Cerebellar cortex (tissue), 1 donor: ENCODE results near the gene PRMT1.

ENCODE experiments used
- DNase-seq: peaks from one replicate; pipeline ENCODE4 v3.0.0-alpha.2; 2015; ENCODE audit warnings: low spot score

Gene PRMT1

DNA sequence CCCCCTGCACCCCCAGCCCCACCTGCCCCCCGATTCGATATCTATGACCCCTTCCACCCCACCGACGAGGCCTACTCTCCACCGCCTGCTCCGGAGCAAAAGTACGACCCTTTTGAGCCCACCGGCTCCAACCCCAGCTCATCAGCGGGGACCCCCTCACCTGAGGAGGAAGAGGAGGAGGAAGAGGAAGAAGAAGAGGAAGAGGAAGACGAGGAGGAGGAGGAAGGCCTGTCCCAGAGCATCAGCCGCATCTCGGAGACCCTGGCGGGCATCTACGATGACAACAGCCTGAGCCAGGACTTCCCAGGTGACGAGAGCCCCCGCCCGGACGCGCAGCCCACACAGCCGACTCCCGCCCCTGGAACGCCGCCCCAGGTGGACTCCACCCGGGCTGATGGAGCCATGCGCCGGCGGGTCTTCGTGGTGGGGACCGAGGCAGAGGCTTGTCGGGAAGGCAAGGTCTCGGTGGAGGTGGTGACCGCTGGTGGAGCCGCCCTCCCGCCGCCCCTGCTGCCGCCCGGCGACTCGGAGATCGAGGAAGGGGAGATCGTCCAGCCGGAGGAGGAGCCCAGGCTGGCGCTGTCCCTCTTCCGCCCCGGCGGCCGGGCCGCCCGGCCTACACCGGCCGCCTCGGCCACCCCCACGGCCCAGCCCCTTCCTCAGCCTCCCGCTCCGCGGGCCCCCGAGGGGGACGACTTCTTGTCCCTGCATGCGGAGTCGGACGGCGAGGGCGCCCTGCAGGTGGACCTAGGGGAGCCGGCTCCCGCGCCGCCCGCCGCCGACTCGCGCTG is 25.8 kb upstream of the PRMT1 start:
- DNase-seq: no peak

DNA sequence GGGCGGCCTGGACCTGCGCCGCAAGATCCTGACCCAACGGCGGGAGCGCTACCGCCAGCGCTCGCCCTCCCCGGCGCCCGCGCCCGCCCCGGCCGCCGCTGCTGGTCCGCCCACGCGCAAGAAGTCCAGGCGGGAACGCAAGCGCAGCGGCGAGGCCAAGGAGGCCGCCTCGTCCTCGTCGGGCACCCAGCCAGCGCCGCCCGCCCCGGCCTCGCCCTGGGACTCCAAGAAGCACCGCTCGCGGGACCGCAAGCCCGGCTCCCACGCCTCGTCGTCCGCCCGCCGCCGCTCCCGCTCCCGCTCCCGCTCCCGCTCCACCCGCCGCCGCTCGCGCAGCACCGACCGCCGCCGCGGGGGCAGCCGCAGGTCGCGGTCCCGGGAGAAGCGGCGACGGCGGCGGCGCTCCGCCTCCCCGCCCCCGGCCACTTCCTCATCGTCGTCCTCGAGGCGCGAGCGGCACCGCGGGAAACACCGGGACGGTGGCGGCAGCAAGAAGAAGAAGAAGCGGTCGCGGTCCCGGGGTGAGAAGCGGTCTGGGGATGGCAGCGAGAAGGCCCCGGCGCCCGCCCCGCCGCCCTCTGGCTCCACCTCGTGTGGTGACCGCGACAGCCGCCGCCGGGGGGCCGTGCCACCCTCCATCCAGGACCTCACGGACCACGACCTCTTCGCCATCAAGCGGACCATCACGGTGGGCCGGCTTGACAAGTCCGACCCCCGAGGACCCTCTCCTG is 25.1 kb upstream of the PRMT1 start:
- DNase-seq: no peak

DNA sequence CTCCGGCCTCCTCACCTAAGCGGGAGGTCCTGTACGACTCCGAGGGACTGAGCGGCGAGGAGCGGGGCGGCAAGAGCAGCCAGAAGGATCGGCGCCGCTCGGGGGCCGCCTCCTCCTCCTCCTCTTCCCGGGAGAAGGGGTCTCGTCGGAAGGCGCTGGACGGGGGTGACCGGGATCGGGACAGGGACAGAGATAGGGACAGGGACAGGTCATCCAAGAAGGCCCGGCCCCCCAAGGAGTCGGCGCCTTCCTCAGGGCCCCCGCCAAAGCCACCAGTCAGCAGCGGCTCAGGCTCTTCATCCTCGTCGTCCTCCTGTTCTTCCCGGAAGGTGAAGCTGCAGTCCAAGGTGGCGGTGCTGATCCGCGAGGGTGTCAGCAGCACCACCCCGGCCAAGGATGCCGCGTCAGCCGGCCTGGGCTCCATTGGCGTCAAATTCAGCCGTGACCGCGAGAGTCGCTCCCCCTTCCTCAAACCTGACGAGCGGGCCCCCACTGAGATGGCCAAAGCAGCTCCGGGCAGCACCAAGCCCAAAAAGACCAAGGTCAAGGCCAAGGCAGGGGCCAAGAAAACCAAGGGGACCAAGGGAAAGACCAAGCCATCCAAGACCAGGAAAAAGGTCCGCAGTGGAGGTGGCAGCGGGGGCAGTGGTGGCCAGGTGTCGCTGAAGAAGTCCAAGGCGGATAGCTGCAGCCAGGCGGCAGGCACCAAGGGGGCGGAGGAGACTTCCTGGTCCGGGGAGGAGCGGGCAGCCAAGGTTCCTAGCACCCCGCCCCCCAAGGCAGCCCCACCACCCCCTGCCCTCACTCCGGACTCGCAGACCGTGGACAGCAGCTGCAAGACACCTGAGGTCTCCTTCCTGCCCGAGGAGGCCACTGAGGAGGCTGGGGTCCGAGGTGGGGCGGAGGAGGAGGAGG is 24.3 kb upstream of the PRMT1 start:
- DNase-seq: no peak

DNA sequence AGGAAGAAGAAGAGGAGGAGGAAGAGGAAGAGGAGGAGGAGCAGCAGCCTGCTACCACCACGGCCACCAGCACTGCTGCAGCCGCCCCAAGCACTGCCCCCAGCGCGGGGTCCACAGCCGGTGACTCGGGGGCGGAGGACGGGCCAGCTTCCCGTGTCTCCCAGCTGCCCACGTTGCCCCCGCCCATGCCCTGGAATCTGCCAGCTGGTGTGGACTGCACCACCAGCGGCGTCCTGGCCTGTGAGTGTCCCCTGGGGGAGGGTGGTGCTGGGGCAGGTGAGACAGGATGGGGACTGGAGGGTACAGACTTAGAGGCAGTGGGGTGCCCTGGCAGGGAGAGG is 23.6 kb upstream of the PRMT1 start:
- DNase-seq: no peak

DNA sequence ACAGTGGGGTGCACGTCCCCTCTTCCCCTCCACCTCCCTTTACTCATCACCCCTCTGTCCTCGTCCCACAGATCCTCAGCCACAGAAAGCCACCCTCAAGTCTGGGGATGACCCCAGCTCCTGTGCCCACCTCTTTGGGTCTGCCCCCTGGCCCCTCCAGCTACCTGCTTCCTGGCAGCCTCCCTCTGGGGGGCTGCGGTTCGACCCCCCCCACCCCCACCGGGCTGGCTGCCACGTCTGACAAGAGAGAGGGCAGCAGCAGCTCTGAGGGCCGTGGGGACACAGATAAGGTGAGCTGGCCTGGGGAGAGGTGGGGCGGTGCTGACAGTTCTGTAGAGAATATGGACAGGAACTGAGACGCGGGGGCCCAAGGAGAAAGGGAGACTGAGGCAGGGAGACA is 22.5 kb upstream of the PRMT1 start:
- no peak for DNase-seq

DNA sequence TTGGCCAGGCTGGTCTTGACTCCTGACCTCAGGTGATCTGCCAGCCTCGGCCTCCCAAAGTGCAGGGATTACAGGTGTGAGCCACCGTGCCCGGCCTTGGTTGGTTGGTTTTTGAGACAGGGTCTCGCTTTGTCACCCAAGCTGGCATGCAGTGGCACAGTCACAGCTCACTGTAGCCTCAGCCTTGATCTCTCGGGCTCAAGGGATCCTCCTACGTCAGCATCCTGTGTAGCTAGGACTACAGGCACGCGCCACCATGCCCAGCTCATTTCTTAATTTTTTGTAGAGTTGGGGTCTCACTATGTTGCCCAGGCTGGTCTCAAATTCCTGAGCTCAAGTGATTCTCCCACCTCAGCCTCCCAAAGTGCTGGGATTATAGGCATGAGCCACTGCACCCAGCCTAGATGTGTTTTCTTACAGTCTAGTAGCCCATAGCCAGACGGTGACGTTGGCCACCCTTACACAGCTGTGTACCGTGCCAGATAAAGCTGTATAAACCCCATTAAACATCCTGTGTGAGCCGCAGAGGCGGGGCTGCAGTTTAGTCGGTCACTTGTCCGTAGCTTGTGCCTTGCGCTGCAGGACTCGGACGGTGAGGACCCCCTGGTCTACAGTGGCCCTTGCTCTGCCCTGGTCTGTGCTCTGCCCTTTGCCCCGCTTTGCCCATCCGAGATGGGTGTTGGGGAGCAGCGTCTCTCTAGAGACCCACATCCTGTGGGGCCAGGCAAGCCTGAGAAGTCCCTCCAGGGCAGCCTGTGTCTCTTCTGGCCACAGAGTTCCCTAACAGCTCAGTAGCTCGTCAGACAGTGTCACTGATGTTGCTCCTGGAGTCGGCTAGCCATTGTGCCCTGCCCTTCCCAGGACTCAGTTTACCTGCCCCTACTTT is 21.3 kb upstream of the PRMT1 start:
- DNase-seq: no peak

DNA sequence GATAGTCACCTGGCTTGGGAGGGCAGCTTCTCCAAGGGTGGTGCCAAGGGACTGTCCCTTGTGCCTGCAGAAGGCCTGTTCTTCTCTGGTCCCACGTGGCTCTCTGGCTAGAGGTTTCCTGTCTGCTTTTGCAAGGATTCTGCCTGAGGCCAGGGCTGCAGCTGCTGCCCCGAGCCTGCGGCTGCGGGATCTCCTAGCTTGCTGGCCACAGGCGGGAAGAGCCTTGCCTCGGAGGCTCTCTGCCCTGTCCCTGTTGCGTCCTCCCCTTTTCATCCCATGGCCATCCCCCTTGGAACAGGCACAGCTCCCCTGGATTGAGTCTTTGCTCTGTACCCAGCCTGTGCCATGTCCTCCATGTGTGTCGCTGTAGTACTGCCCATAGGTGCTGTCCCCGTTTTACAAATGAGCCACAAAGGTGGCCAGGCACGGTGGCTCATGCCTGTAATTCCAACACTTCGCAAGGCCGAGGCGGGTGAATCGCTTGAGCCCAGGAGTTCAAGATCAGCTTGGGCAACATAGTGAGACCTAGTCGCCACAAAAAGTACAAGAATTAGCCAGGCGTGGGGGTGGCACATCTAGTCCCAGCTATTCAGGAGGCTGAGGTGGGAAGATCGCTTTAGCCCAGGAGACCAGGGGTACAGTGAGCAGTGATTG is 20.5 kb upstream of the PRMT1 start:
- DNase-seq: no peak

DNA sequence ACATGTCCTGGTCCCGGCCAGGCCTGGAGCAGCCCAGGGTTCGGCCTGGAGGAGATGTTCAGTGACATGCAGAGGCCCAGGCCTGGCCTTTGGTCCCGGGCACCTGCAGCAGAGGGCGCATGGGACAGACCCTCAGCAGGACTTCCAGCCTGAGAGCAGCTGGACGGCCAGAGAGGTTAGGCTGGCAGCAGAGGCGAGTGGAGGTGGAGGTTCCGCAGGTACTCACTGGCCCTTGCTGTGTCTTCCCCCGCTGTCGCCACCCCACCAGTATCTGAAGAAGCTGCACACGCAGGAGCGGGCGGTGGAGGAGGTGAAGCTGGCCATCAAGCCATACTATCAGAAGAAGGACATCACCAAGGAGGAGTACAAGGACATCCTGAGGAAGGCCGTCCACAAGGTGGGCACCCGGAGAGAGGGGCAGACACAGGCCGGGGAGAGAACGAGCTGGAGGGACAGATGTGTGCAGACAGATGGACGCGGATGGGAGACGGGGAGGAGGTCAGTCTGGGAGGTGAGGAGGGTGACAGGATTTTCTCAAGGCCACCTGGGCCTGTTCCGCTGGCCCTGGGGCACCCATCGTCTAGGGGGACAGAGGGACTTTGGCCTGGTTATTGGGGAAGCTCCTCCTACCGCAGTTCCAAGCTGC is 19.5 kb upstream of the PRMT1 start:
- DNase-seq: no peak

DNA sequence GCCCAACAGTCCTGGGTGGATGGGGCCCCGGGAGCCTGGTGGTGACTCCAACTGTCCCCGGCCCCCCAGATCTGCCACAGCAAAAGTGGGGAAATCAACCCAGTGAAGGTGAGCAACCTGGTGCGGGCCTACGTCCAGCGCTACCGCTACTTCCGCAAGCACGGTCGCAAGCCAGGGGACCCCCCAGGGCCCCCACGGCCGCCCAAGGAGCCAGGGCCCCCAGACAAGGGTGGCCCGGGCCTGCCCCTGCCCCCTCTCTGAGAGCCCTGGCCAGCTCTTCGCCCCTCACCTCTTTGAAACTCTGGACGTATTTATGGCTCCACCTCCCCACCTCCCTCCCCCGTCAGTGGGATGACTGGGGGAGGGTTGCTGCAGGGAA is 18.9 kb upstream of the PRMT1 start:
- no peak for DNase-seq

DNA sequence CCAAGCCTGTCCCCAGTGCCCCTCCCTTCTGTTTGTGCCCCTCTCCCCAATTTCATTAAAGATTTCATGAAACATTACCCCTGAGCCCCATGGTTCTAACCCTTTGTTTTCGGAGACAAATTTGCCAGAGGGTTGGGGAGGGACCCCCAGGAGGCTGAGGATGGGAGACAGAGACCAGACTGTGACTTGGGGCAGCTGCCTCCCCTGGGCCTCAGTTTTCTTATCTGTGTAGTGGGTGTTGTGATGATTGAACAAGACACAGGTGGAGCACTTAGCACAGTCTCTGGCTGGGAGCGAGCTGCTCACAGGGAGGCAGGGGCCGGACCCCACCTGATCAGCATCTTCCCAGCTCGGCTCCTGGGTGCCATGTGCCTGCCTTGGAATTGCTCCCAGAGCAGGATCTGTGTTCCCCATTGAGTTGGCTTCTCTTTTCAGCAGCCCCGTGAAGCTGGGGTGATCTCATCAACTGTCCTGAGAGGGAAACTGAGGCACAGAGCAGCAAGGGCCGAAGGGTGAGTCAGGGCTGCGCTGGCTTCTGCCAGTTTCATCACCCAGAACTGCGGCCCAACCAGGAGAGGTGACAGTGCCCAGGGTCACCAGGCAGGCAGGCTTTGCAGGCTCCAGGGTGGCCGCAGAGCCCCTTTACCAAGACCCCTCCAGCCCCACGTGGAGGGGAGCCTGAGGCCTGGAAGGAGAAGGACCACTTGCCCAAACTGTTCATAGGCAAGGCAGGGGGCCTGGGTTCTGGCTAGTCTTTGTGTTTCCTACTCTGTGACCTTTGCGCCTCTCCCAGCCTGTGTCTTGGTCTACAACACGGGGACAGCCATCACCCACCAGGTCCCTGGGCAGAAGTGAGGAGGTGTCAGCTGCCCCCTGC is 18.3 kb upstream of the PRMT1 start:
- no peak for DNase-seq

DNA sequence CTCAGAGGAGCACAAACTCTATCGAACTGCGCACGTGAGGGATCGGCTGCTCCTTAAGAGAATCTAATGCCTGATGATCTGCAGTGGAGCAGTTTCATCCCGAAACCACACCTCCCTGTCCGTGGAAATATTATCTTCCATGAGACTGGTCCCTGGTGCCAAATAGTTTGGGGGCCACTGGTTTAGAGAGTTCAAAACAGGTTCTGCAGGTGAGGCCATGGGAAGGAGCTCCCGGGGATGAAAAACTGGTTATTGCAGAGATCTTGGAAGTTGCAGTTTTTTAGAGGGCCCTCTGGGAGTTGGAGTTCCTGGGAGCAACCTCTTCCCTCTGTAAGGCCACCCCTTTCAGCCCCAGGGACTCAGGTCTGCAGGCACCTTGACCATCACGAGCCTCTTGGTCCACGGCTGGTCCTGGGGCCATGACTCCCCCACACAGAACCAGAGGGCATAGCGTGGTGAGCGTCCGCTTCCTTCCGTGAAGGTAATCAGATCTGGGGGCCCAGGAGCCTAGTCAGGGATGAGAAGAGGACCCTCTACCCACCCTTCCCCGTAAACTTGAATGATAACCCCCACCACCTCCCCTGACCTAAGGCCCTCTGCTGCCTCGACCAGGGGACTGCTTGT is 16.6 kb upstream of the PRMT1 start:
- DNase-seq: no peak

DNA sequence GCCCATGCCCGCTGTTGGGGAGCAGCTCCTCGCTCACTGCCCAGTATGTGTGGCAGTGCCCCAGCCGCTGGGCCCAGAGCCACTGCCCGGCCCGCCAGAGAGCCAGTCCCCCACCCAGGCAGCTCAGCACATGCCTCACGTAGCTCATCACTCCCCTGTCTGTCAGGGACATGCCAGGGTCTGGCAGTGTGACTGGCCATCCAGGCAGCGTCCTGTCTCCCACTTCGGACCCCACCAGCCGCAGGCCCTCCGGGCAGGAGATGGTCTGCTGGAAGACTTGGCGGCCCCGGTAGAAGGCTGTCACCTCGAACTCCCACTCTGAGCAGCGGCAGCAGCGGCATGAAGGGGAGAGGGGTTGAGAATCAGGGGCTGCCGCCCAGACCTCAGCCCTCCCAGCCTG is 15.1 kb upstream of the PRMT1 start:
- no peak for DNase-seq

DNA sequence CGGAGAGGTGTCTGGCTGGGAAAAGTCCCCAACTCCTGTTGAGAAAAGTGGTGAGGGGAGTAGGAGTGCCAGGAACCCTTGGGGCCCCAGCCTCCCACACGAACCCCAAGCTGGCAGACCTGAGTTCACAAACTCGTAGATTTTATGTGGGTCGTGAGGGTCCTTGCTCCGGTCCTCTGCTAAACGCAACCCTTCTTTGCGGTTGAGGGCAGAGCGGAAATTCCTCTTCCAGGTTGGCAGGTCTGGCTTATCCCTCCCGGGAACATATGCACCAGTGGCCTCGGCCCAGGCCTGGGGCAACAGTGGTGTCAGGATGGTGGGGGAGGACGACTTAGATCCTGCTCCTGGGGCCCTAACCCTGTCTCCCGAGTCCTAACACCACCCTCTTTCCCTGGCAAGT is 13.8 kb upstream of the PRMT1 start:
- no peak for DNase-seq

DNA sequence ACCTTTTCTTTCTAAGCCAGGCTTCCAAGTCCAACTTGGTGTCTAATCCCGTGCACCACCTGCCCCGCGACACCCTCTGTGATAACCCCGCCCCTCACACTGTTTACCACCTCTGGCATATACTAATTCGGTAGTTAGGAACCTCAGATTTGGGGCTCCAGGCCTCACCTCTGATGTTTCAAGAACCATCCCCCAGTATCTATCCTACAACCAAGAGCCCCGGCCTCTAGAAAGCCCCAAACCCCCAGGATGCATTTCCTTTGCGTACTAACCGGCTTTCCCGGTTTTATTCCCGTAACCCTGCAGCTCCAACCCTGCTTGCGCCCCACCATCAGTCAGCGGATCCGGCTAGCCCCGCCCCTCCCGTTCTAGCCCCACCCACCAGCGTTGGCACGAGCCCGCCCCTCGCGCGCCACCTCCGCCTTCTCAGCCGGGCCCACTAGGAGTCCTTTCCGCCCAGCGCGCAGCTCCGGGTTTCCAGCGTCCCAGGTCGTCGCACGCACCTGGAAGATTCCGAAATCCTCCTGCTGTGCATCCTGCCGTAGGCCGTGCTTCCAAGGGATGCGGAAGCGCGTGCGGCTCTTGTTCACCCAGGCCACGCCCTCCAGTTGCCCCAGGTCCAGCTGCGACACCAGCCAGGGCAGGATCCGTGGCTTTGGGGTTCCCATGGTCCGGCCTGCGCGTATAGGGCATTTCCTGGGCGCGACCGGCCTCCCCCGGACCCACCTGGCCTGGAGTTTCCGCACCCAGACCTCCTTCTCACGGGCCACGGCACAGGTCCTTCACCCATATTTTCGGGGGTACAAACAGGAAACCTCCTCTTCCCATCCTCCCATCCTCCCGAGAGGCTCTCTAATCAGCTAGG is 12.7 kb upstream of the PRMT1 start:
- DNase-seq: peak; percentile 84

DNA sequence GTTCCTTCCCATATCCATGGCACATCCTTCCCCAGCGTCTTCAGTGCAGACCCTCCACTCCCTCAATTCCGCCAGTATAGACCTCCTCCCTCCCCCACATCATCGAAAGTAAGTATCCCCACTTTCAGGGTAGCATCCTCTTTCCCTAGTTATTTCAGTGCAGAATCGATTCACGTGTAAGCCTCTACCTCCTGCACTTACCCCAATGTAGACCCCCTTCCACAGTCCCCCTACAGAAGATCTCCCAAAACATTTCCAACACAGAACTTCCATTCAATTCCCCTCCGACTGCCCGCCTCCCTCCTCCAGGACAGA is 12.1 kb upstream of the PRMT1 start:
- DNase-seq: no peak

DNA sequence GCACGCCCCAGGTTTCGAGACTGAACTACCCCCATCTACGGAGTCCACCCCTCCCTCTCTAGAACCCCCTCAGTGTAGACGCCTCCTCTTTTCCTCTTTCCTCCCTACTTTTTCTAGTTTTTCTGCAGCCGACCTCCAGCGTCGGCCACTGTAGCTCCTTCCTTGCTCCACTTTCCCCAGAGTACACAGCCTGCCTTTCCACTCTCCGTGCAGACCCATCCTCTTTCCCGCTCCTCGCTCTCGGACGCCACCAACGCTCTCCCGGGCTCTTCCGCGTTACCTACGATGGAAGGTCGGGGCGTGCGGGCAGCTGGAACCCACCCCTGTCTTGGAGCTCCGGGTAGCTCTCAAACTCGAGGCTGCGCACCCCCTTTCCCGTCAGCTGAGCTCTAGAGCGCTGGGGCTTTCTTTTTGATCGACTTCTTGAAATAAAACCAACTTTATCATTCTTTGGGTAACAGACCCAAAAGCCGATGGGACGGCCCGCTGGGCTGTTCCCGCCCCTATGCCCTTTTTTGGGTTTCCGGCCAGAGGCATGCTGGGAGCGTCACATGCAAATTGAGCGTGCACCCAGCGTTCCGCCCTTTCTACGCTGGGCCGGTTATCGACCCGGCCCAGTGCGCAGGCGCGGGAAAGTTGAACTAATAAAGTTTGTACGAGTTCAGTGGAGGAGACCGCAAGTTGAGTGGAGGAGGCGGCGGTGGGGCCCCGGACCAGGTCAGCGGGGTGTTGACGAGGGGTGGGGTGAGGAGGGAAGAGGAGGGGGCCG is 11.5 kb upstream of the PRMT1 start, which contains the start of the genes BCL2L12 and IRF3:
TSS of gene BCL2L12 (plus strand) at position 583 of the 769 bp plus-strand sequence. CDS start 760 bp downstream, outside the sequence.
TSS of gene IRF3 (minus strand) at position 507 of the 769 bp plus-strand sequence. CDS start 1,019 bp downstream, outside the sequence.
- peak; percentile 95 for DNase-seq

DNA sequence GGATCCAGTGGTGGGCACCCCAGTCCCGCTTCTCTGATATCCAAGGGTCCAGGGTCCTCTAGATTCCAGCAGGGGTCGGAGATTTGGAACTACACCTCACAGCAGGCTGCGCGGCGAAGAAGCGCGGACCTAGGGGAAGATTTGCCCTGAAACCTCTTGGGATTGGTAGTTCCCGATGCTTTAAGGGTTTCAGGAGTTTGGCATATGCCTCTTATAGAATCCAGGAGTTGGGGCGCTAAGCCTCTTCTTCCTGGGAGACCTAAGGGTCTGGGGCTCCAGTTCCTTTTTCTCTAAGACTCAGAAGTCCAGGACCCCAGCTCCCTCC is 11.0 kb upstream of the PRMT1 start:
- no peak for DNase-seq

DNA sequence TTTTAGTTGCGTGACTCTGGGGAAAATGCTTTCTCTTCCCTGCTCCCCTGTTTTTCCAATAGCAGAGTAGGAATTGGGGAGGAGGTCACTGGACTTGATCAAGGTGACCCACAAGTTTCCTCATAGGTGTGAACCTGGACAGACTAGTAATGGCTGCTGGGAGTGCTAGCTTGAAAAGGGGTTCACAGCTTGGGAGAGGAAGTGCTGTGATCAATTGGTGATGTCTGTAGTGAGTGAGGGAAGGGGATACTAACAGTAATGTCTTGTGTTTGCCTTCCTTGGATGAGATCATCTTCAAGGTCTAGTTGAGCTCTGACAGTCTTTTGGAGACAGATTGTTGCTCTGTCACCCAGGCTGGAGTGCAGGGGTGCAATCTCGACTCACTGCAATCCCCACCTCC is 9.6 kb upstream of the PRMT1 start:
- DNase-seq: no peak
